ENCODE measurements around the gene MAPK7. TPM values are rescaled to one million over a fixed set of nuclear protein-coding genes. Genes with fewer than 3 reads are reported as not detected.

The MAPK7 gene
- total and polyA plus RNA-seq, 2 of the 4 experiments (the other 2 are of a cell fraction), result 9.7 to 25.4 TPM

- Histone ChIP-seq H4K8ac (ENCODE audit: low read depth in 2 of 2, low read length in 2 of 2) (peak within 1 kb of the TSS; percentile 88 to 91), H3K18ac (ENCODE audit: low read depth, low read length) (peak within 1 kb of the TSS; percentile 13; the same call in 1 of the 2 replicates), H3K79me1 (ENCODE audit: low read depth in 1 of 2, low read length in 2 of 2) (peaks cover 4 to 11% of the 10 kb centered on the region in 2 experiments; a peak in 3 of 4 replicates), H2AFZ (replicated peaks; ENCODE audit: low read length, poor library complexity) (peak within 1 kb of the TSS; percentile 99), H3K9me3 (ENCODE audit: control insufficient read depth, insufficient read depth, low read length) (no peaks in the 10 kb centered on the region), H3K4ac (ENCODE audit: low read depth, low read length) (peak within 1 kb of the TSS; percentile 93), H3K9me1 (ENCODE audit: insufficient read depth, low read length) (peaks cover 9% of the 10 kb centered on the region), H2BK120ac (ENCODE audit: low read depth, low read length) (peak within 1 kb of the TSS; percentile 86), H3K4me2 (ENCODE audit: low read depth, low read length) (peak within 1 kb of the TSS; percentile 85), H3K4me1 (ENCODE audit: control insufficient read depth, insufficient read depth, low read length) (peaks cover 10% of the 10 kb centered on the region), H2BK20ac (ENCODE audit: low read depth, low read length) (peak within 1 kb of the TSS; percentile 78; the same call in 1 of the 2 replicates), H2BK5ac (ENCODE audit: low read depth, low read length, poor library complexity, severe bottlenecking) (peak within 1 kb of the TSS; percentile 83), H4K20me1 (ENCODE audit: insufficient read depth, low read length) (no peaks in the 10 kb centered on the region), H3K27me3 (ENCODE audit: control insufficient read depth, insufficient read depth, low read length) (no peaks in the 10 kb centered on the region), H3K9ac (ENCODE audit: low read depth, low read length) (peak within 1 kb of the TSS; percentile 68), H3K36me3 (ENCODE audit: control insufficient read depth, insufficient read depth, low read length) (peaks cover 1% of the 10 kb centered on the region; the same call in 1 of the 2 replicates), H4K5ac (ENCODE audit: low read depth, low read length) (peak within 1 kb of the TSS; percentile 50), H3K23ac (ENCODE audit: low read depth, low read length) (peak within 1 kb of the TSS; percentile 92), H3K56ac (ENCODE audit: extremely low read depth, insufficient read depth, low read length) (no peak within 1 kb of the TSS), H3K27ac (ENCODE audit: insufficient read depth, low read length) (peak within 1 kb of the TSS; percentile 51), H3K14ac (replicated peaks; ENCODE audit: low read depth, low read length) (peak within 1 kb of the TSS; percentile 94), H2AK5ac (ENCODE audit: low read depth, low read length) (peak within 1 kb of the TSS; percentile 93), H4K91ac (ENCODE audit: insufficient read depth, low read depth, low read length) (peak within 1 kb of the TSS; percentile 81), H3K4me3 (ENCODE audit: insufficient read depth, low read depth, low read length) (peak within 1 kb of the TSS; percentile 77), H2AK9ac (replicated peaks; ENCODE audit: low read depth, low read length, poor library complexity) (peak within 1 kb of the TSS; percentile 92), H2BK15ac (ENCODE audit: low read depth, low read length) (peak within 1 kb of the TSS; percentile 88; the same call in 2 of the 3 replicates)
- DNase-seq (peak; percentile 89), ATAC-seq (ENCODE audit: low read depth) (peak; percentile 93)
- ChIA-PET CTCF (interaction anchor here (0.6 to 2.2 kb wide), 14 partner anchors 8 to 408 kb away, joined by 3 to 44 read pairs (median 5); partner anchors contain the start of genes MAPK7, MFAP4 and RNF112), POLR2A (ENCODE audit: unreplicated experiment) (interaction anchor here (0.7 to 1.1 kb wide), 3 partner anchors 15 to 86 kb away, joined by 3 to 4 read pairs (median 3); no protein-coding TSS in a partner anchor)
- no TSS peak for BruUV-seq (replicated peaks)
- dilution Hi-C loops (cut with HindIII; ENCODE audit: low sequenced_read_pairs, unreplicated experiment), result no loop called here
- in situ Hi-C loops (cut with MboI; ENCODE audit: low sequenced_read_pairs), result loop anchor here (5.0 kb wide), 2 partner anchors 85 to 400 kb away; no protein-coding TSS in a partner anchor
- intact Hi-C loops (cut with micrococcal nuclease), result loop anchor here (1.0 to 5.0 kb wide), 7 partner anchors 25 to 404 kb away; partner anchors contain the start of genes ALDH3A2 and MFAP4
- WGBS, 2 experiments (ENCODE audit: extremely low coverage in 2 of 2, insufficient read length in 1 of 2), result 1% methylated on average over 61 of the region's 83 CpGs; no CpG with 5 or more reads in 1 of the 2 experiments
- TF ChIP-seq, protein P1, sequence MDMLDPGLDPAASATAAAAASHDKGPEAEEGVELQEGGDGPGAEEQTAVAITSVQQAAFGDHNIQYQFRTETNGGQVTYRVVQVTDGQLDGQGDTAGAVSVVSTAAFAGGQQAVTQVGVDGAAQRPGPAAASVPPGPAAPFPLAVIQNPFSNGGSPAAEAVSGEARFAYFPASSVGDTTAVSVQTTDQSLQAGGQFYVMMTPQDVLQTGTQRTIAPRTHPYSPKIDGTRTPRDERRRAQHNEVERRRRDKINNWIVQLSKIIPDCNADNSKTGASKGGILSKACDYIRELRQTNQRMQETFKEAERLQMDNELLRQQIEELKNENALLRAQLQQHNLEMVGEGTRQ (IDR thresholded peaks at IDR 0.05; ENCODE audit: low read depth, low read length), result peak; percentile 20
- TF ChIP-seq RCOR1 (IDR thresholded peaks at IDR 0.05; ENCODE audit: insufficient replicate concordance, low read length) (peak; percentile 29), CEBPB (IDR thresholded peaks at IDR 0.05; ENCODE audit: low read depth, low read length) (no peak), BHLHE40 (IDR thresholded peaks at IDR 0.05; ENCODE audit: low read depth, low read length) (peak; percentile 90), MAFK (IDR thresholded peaks at IDR 0.05; ENCODE audit: low read depth, low read length) (no peak), NFE2L2 (IDR thresholded peaks at IDR 0.05; ENCODE audit: low read depth, low read length) (0 out of 2 replicates have a peak, but pooled peaks have one; percentile 5), RFX5 (IDR thresholded peaks at IDR 0.05; ENCODE audit: low read depth, low read length) (peak; percentile 93), CHD1 (IDR thresholded peaks at IDR 0.05; ENCODE audit: low read depth, low read length) (no peak), SMC3 (IDR thresholded peaks at IDR 0.05; ENCODE audit: low read depth, low read length) (peak; percentile 96), FOS (IDR thresholded peaks at IDR 0.05; ENCODE audit: low read depth, low read length) (no peak), POLR2A (IDR thresholded peaks at IDR 0.05; ENCODE audit: low read depth, low read length) (peak; percentile 64; the same call in 1 of the 2 replicates)
- TF ChIP-seq, protein P2, sequence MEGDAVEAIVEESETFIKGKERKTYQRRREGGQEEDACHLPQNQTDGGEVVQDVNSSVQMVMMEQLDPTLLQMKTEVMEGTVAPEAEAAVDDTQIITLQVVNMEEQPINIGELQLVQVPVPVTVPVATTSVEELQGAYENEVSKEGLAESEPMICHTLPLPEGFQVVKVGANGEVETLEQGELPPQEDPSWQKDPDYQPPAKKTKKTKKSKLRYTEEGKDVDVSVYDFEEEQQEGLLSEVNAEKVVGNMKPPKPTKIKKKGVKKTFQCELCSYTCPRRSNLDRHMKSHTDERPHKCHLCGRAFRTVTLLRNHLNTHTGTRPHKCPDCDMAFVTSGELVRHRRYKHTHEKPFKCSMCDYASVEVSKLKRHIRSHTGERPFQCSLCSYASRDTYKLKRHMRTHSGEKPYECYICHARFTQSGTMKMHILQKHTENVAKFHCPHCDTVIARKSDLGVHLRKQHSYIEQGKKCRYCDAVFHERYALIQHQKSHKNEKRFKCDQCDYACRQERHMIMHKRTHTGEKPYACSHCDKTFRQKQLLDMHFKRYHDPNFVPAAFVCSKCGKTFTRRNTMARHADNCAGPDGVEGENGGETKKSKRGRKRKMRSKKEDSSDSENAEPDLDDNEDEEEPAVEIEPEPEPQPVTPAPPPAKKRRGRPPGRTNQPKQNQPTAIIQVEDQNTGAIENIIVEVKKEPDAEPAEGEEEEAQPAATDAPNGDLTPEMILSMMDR (conservative IDR thresholded peaks at IDR 0.05; ENCODE audit: low read depth, low read length), result peak; percentile 99
- TF ChIP-seq, protein P3, sequence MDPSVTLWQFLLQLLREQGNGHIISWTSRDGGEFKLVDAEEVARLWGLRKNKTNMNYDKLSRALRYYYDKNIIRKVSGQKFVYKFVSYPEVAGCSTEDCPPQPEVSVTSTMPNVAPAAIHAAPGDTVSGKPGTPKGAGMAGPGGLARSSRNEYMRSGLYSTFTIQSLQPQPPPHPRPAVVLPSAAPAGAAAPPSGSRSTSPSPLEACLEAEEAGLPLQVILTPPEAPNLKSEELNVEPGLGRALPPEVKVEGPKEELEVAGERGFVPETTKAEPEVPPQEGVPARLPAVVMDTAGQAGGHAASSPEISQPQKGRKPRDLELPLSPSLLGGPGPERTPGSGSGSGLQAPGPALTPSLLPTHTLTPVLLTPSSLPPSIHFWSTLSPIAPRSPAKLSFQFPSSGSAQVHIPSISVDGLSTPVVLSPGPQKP (IDR thresholded peaks at IDR 0.05; ENCODE audit: borderline replicate concordance, low read depth, low read length), result no peak
Observed at GRCh38 chr17:19362277-19363113, 15.8 kb upstream of the MAPK7 start, which contains the start of gene B9D1. Gene B9D1, minus strand, starts transcription at chr17:19362723. Its CDS starts 154 bp downstream, at chr17:19362569.

Measured in IMR-90 (cell line).